Coronary artery (tissue), 2 donors: ENCODE measurements around the gene BEND5.

ENCODE experiments used
- DNase-seq: peaks from one replicate; pipeline ENCODE4 v3.0.0-alpha.2; 2017; ENCODE audit warnings: low spot score
- H3K27ac ChIP-seq, 2 donors: fragments of 200-600 bp; sonication (generic); one replicate each; pipeline ENCODE4 v1.5.1; 2016 to 2019
- H3K4me3 ChIP-seq: fragments of 200-600 bp; sonication (generic); 2 replicates; pipeline ENCODE4 v1.5.1; 2016; ENCODE audit warnings: mild to moderate bottlenecking, moderate library complexity
- TF ChIP-seq, protein P1 (sequence below): fragments of 200-600 bp; sonication (generic); IDR thresholded peaks from one replicate; pipeline ENCODE4 v1.5.1; 2019; ENCODE audit warnings: antibody characterized with exemption

BEND5 gene

GRCh38 chr1:48715921-48716320 is 60.8 kb downstream of the BEND5 start:
- Histone ChIP-seq H3K4me3 (no peak overlapping the region), H3K27ac (no peak overlapping the region)
- TF ChIP-seq, protein P1, sequence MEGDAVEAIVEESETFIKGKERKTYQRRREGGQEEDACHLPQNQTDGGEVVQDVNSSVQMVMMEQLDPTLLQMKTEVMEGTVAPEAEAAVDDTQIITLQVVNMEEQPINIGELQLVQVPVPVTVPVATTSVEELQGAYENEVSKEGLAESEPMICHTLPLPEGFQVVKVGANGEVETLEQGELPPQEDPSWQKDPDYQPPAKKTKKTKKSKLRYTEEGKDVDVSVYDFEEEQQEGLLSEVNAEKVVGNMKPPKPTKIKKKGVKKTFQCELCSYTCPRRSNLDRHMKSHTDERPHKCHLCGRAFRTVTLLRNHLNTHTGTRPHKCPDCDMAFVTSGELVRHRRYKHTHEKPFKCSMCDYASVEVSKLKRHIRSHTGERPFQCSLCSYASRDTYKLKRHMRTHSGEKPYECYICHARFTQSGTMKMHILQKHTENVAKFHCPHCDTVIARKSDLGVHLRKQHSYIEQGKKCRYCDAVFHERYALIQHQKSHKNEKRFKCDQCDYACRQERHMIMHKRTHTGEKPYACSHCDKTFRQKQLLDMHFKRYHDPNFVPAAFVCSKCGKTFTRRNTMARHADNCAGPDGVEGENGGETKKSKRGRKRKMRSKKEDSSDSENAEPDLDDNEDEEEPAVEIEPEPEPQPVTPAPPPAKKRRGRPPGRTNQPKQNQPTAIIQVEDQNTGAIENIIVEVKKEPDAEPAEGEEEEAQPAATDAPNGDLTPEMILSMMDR, result no peak
- DNase-seq, result no peak

DNA sequence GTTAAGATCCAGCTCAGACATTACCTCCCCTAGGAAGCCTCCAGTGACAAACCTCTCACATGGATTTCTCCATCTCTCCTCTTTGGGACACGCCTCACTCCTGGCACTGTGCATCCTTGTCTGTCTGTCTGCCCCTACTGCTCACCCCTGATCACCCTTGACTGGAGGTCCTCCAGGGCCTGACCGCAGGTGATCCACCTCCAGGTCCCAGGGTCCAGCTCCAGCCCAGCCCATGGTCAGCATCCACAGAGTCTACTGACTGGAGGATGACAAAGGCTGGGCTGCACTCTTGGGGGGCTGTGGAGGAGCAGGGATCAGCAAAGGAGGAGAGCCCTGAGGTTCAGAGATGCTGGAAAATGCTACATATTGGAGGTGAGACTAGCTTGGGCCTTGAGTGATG is 65.8 kb downstream of the BEND5 start:
- Histone ChIP-seq H3K4me3 (no peak overlapping the region), H3K27ac (no peak overlapping the region)
- TF ChIP-seq, protein P1, result no peak
- DNase-seq, result no peak

DNA sequence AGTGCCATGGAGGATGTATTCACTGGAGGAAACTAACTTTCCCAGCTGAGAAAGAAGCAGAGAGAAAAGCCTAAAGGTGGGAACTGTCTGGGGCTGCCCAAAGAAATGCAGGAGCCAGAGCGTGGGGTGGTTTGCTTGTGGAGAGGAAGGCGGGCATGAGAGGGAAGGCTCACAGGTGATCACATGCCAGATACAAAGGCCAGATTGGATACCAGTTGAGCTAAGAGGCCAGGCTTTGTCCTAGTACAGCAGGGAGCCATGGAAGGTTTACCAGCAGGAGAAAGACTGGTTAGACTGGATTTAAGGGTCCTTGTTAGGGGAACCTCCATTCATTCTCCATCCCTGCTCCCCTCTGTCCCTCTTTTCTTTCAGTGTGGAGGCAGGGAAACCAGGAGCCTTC is 66.4 kb downstream of the BEND5 start:
- Histone ChIP-seq H3K4me3 (no peak overlapping the region), H3K27ac (no peak overlapping the region)
- TF ChIP-seq, protein P1, result no peak
- no peak for DNase-seq

DNA sequence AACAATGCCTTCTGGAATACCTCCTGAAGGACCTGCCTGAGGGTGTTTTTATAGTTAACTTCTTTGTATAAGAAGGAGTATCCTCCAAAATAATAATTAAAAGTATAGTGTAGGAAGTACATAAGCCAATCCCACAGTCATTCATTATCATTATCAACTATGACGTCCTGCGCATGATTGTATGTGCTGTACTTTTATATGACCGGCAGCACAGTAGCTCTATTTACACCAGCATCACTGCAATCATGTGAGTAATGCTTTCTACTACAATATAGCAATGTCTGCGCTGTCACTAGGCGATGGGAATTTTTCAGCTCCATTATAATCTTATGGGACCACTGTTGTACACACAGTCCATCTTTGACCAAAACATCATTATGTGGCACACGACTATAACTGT is 72.0 kb downstream of the BEND5 start:
- TF ChIP-seq, protein P1, result no peak
- Histone ChIP-seq H3K4me3 (no peak overlapping the region), H3K27ac (no peak overlapping the region)
- DNase-seq, result no peak

DNA sequence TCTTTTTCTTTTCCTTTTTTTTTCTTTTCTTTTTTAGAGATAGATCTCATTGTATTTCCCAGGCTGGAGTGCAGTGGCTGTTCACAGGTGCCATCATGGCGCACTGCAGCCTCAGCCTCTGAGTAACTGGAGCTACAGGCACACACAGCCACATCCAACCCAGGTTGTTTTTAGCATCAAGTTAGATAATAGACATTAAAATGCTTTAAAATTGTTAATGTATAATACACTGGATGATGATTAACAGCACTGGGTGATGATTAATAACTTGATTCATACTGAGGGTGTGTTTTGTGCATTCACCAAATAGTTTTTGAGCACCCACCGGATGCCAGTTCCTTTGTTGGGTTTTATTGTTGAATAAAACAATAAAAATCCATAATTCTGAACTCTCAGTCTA is 75.2 kb downstream of the BEND5 start:
- no peak overlapping the region for H3K27ac ChIP-seq
- TF ChIP-seq, protein P1, result no peak
- no peak for DNase-seq

DNA sequence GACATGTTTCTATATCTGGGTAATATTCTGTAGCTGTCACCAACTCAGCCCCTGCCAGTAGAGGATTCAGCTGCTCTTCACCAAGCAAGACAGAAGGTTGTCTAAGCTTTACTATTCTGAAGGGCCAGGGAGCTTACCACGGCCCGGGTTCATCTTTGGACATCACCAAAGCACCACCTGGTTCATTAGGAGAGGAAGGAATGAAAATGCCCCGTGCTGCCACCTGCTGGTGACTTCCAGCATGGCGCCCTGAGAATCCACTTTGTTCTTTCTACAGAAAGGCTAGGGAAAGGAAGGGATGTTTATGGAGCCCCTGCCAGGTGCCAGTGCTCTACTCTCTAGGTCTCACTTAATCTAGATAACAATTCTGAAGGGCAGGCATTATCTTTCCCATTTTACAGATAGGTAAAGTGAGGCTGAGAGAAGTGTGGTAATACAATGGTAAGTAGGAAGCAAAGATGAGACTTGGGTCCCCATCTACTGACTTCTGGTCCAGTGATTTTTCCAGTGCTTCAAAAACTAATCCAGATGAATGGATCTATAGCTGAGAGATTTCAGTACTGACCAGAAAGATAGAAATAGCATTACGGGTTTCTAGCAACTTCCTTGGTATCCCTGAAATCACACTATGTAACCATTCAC is 79.5 kb downstream of the BEND5 start:
- H3K27ac ChIP-seq, result no peak overlapping the region
- H3K4me3 ChIP-seq, result no peak overlapping the region
- TF ChIP-seq, protein P1, result peak; percentile 80
- DNase-seq, result no peak

More for the DNA sequence above, 75.2 kb downstream of the BEND5 start:
- no peak overlapping the region for H3K4me3 ChIP-seq

DNA sequence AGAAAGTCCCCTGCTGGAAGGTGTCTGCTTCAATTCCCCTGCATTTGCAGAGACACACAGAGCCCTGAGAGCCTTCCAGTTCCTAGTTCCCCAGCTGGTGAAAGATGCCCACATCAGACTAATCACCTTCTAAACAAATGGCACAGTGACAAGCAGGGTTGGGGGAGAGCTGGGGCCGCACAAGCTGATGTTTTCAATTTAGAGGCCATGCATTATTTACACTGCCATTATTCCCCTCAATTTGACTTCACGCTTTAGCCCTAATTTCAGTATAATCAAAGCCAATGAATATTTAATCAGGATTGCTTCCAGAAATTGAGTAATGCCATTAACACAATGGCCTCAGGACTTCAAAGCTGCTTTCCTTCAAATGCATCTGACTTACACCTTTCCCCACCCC is 81.5 kb downstream of the BEND5 start:
- no peak for DNase-seq
- H3K27ac ChIP-seq, result no peak overlapping the region
- no peak overlapping the region for H3K4me3 ChIP-seq
- TF ChIP-seq, protein P1, result no peak
